ENCODE measurements around the gene PAPSS1.

GRCh38 chr4:107701565-107701964, 18.5 kb downstream of the PAPSS1 start:
- TF ChIP-seq CTCF (IDR thresholded peaks at IDR 0.05): no peak
- no peak for TF ChIP-seq POLR2A (IDR thresholded peaks at IDR 0.05)

All from lower leg skin (tissue), 3 donors.